Left colon (tissue), 2 donors: Measurements from ENCODE around the gene ANKRD18A. TPM values are rescaled to one million over a fixed set of nuclear protein-coding genes. Genes with fewer than 3 reads are reported as not detected.
A peak's percentile ranks its signal among the peaks of the same experiment; 100 is the strongest.

Source experiments
- ATAC-seq: fragments of 200-7000 bp; cut with Tn5 transposase; one replicate; pipeline ENCODE4 v1.9.1; 2020; ENCODE audit warnings: mild to moderate bottlenecking, moderate library complexity
- DNase-seq, 2 donors: peaks; one replicate each; pipeline ENCODE4 v3.0.0-alpha.2; 2020
- intact Hi-C, 2 donors: fragments of 100-400 bp; cut with DNase I in 1 of 2; cut with micrococcal nuclease in 1 of 2; formaldehyde crosslinking; loops; one replicate each; pipeline versions ENCODE4 v1.11.2 to v1.14.0; 2022; cut with DNase I, micrococcal nuclease
- long read RNA-seq: library from polyadenylated mRNA; unstranded; transcript quantifications from one replicate; pipeline ENCODE4 v2.0.0, GENCODE V29; 2021
- total RNA-seq, 2 donors: library from RNA; stranded (reverse); fragmentation: NEBNext Ultra II Directional; extraction: Animal tissue kit (Norgen Biotek cat#: 25700); gene quantifications; one replicate each; pipeline ENCODE4 v1.2.1, GENCODE V29; 2021
- donor health status: DM: no; HTN: no; CAD: no.
- donor health status: DM: yes; HTN: yes; CAD: no.

Gene ANKRD18A
- 10 to 100 TPM; 12.2 to 12.3 TPM for total RNA-seq
- long read RNA-seq, partial matches to known transcripts = 1 of 4 reads
- long read RNA-seq, other reads (novel, unspliced or antisense) = 3 of 4 reads

- DNase-seq (peak; percentile 88 to 92), ATAC-seq (peak; percentile 85)
- intact Hi-C loops = loop anchor here in 1 of 2 donors (5.0 kb wide), 1 partner anchor 52 kb away; no protein-coding TSS in a partner anchor
These were observed at the start of gene ANKRD18A for GRCh38 chr9:38620483-38621433. Gene ANKRD18A, minus strand, starts transcription at chr9:38620596. Its CDS starts 311 bp downstream, at chr9:38620285.

GRCh38 chr9:38668791-38669466, 48.5 kb upstream of the ANKRD18A start:
- DNase-seq (no peak), ATAC-seq (no peak)
- intact Hi-C loops = no loop called here

- ATAC-seq = no peak
- DNase-seq = no peak
- intact Hi-C loops = no loop called here
These were observed 42.6 kb upstream of the ANKRD18A start for GRCh38 chr9:38662763-38663593.

DNA sequence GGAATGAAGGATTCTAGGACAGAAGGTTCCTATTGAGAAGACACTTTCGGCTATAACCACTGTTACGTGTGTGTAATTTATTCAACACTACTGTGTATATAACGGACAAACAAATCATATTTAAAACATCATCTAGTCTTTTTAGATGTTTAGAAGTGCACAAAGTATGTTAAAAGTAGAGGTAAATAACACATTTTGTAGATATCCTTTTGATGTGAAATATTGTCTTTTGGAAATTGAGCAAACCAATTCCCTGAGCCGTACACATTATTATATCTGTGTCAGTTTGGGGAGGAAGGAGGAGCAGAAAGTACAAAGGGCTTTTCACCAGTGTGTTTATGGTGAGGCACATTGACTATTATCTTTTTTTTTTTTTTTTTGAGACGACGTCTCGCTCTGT, 39.1 kb upstream of the ANKRD18A start:
- no peak for ATAC-seq

GRCh38 chr9:38656896-38657295, 36.5 kb upstream of the ANKRD18A start:
- ATAC-seq (no peak), DNase-seq (no peak)
- intact Hi-C loops = no loop called here

More for the DNA sequence above, 39.1 kb upstream of the ANKRD18A start:
- intact Hi-C loops = no loop called here
- no peak for DNase-seq

GRCh38 chr9:38652486-38652885, 32.1 kb upstream of the ANKRD18A start:
- intact Hi-C loops = no loop called here
- DNase-seq (no peak), ATAC-seq (peak; percentile 97)

- peak; percentile 51 for ATAC-seq
- intact Hi-C loops = no loop called here
- no peak for DNase-seq
These were observed 31.6 kb upstream of the ANKRD18A start for GRCh38 chr9:38652044-38652443.

DNA sequence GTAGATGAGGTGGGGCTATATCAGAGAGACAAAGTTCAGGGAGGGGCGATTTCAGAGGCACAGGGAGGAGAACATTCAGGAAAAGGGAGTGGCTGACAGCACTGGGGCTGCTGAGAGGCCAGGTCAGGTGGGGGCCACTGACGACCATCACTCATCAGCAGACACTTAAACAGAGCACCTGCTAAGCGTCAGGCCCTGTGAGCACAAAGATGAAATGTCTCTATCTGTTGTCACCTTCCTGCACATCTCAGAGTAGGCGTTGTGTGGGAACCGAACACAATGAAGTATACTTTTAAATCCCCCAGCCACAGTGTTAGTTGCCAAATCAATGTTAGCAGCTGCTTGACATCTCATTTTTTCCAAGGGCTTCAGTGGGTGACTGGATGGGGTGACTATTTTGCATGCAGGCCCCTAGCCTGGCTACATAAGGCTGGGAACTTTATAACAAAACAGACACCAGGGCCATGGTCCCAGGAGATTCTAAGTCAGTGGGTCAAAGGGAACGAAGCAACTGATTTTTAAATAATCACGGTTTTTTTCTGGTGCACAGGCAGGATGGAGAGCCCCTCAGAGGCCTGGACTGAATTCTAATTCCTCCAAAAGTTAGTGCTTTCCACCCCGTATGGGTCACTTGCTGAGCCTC, 31.1 kb upstream of the ANKRD18A start:
- DNase-seq (no peak), ATAC-seq (peak; percentile 53)
- intact Hi-C loops = no loop called here

GRCh38 chr9:38650564-38650963, 30.2 kb upstream of the ANKRD18A start:
- DNase-seq (no peak), ATAC-seq (no peak)
- intact Hi-C loops = no loop called here

DNA sequence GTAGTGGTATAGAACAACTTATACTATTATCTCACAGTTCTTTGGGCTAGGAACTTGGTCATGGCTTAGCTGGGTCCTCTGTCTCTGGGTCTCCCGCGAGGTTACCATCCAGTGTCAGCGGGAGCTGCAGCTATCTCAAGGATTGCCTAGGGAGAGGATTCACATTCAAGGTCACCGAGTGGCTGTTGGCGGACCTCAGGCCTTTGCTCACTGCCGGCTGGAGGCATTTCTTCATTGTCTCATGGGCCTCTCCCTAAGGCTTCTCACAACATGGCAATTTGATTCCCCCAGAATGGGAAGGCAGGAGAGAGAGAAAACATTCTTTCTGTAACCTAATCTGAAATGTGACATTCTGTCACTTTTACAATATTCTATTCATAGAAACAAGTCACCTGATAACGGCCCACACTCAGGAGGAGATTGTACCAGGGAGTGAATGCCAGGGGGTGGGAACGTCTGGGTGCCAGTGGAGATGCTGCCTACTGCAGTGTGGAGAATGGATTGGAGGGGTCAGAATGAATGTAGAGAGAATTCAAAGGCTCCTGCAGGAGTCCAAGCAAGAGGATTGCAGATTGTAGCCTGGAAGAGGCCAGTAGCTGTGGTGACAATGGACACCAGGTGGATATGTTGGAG, 29.5 kb upstream of the ANKRD18A start:
- intact Hi-C loops = no loop called here
- DNase-seq (no peak), ATAC-seq (no peak)

GRCh38 chr9:38644601-38645000, 24.2 kb upstream of the ANKRD18A start:
- DNase-seq (no peak), ATAC-seq (no peak)
- intact Hi-C loops = no loop called here

- intact Hi-C loops = no loop called here
- no peak for ATAC-seq
- DNase-seq = no peak
These were observed 23.4 kb upstream of the ANKRD18A start for GRCh38 chr9:38643815-38644173.

- ATAC-seq = peak; percentile 14
- intact Hi-C loops = no loop called here
- DNase-seq = no peak
These were observed 22.8 kb upstream of the ANKRD18A start for GRCh38 chr9:38642951-38643814.

DNA sequence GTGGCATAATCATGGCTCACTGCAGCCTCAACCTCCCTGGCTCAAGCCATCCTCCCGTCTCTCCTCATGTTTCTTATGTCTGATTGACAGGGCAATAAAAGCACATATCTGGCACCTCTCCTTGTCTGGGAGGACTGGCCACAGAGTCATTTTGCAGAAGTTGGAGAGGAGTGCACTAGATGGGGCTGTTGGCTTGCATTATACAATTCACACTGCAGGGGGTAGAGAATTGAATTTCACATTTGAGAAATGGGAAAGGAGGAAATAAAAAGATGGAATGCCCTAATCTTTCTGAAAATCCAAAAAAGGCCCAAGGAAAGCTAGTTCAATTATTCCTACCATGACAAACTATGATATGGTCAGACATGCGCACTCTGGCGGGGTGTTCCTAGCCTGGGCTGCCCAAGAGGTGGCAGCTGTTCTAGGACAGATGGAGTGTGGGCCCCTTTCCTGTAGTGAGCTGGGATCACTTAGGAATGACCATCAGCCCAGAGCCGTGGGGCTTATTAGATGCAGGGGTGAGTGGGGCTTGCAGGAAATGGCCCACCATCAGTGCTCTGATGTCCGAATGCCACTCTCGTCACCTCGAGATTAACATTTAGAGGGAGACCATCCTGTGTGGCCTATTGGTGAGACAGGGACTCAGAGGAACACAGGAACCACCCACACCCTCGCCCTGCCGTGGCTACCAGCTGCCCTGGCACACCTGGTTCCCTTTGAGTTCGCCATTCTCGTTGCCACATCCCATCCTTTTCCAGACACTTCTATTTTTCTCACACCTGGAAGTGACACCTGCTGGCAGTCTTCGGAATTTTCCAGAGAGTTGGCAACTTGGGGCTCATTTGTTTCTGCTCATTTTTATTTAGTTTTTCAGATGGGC, 21.8 kb upstream of the ANKRD18A start:
- DNase-seq = peak in 1 of 2 donors; percentile 40
- intact Hi-C loops = no loop called here
- peak; percentile 95 for ATAC-seq

DNA sequence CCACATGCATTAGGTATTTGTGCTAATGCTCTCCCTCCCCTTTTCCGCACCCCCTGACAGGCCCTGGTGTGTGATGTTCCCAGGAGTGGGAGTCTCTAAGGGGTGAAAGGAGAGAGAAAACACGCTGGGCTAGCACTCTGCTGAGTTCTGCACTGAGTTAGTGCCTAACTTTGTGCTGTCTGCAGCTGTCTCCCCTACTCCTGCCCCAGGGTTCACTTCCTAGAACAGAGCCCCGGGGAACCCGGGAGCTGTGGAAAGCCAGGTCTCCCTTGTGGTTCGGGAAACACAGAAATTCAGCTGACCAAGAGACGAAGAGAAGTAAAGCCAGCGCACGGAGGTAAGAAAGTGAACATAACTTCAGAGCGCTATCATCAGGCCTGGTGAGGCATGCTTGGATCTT, 20.7 kb upstream of the ANKRD18A start:
- ATAC-seq = no peak
- DNase-seq = no peak
- intact Hi-C loops = no loop called here

- intact Hi-C loops = no loop called here
- no peak for DNase-seq
- ATAC-seq = no peak
These were observed 19.2 kb upstream of the ANKRD18A start for GRCh38 chr9:38639577-38639940.
